ENCODE data around the gene AKAP4.

AKAP4 gene

DNA sequence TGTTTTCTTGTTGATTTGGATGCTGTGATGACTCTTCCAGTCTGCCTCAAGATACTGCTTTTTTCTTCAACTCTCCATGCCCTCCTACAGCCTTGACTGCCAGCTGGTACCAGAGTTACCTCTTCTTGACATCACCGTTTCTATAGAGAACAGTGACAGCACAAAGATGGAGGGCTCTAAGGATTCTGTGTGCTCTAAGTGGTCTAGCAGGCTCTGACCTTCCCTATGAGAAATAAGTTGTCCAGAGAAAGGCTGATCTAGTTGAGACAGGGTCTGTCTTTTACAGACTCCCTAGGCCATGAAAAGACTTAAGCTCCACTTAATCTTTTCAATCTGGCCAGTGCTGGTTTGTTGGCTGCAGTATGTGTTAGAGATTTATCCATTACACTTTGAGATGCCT, at the start of gene AKAP4:
Gene AKAP4 (minus strand): TSS at position 101 of the 400 bp plus-strand sequence. CDS start 118 bp downstream, outside the sequence.
- Histone ChIP-seq H2AFZ (ENCODE audit: low read length, unreplicated experiment) (no peak within 1 kb of the TSS), H3K4me3 (ENCODE audit: low read depth, low read length) (no peak within 1 kb of the TSS), H3K27ac (ENCODE audit: low read depth, low read length) (no peak within 1 kb of the TSS), H3K27me3 (ENCODE audit: insufficient read depth, low read length) (peaks cover 5% of the 10 kb centered on the region; the same call in 1 of the 2 replicates), H3K36me3 (ENCODE audit: insufficient read depth, low read length) (no peaks in the 10 kb centered on the region), H3K79me2 (ENCODE audit: control insufficient read depth, insufficient read depth, low read length, unreplicated experiment) (no peaks in the 10 kb centered on the region), H3K4me1 (ENCODE audit: control insufficient read depth, insufficient read depth, low read length, unreplicated experiment) (peaks cover 7% of the 10 kb centered on the region)

GRCh38 chrX:50211510-50211909, 10.7 kb upstream of the AKAP4 start:
- Histone ChIP-seq H3K27ac (ENCODE audit: low read depth, low read length) (no peak overlapping the region), H3K36me3 (ENCODE audit: insufficient read depth, low read length) (no peaks in the 10 kb centered on the region), H3K27me3 (ENCODE audit: insufficient read depth, low read length) (no peaks in the 10 kb centered on the region), H3K79me2 (ENCODE audit: control insufficient read depth, insufficient read depth, low read length, unreplicated experiment) (no peaks in the 10 kb centered on the region), H3K4me3 (ENCODE audit: low read depth, low read length) (no peak overlapping the region), H2AFZ (ENCODE audit: low read length, unreplicated experiment) (no peak overlapping the region), H3K4me1 (ENCODE audit: control insufficient read depth, insufficient read depth, low read length, unreplicated experiment) (no peaks in the 10 kb centered on the region)

DNA sequence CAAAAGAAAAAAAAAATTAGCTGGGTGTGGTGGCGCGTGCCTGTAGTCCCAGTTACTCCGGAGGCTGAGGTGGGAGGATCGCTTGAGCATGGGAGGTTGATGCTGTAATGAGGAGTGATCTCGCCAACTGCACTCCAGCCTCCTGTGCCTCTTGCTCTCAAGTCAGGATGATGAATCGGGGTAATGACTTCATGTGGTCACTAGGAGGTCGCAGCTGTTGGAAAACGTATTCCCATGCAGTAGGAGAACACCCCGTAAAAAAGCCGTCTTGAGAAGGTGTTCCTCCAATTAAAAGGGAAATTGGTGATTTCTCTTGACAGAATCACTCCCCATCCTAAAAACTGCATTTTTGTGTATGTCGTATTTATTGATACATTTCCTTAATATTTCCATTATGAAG, 5.9 kb upstream of the AKAP4 start:
- Histone ChIP-seq H2AFZ (ENCODE audit: low read length, unreplicated experiment) (no peak overlapping the region), H3K27ac (ENCODE audit: low read depth, low read length) (no peak overlapping the region), H3K36me3 (ENCODE audit: insufficient read depth, low read length) (no peaks in the 10 kb centered on the region), H3K79me2 (ENCODE audit: control insufficient read depth, insufficient read depth, low read length, unreplicated experiment) (no peaks in the 10 kb centered on the region), H3K4me1 (ENCODE audit: control insufficient read depth, insufficient read depth, low read length, unreplicated experiment) (peaks cover 7% of the 10 kb centered on the region), H3K4me3 (ENCODE audit: low read depth, low read length) (no peak overlapping the region), H3K27me3 (ENCODE audit: insufficient read depth, low read length) (no peaks in the 10 kb centered on the region)

DNA sequence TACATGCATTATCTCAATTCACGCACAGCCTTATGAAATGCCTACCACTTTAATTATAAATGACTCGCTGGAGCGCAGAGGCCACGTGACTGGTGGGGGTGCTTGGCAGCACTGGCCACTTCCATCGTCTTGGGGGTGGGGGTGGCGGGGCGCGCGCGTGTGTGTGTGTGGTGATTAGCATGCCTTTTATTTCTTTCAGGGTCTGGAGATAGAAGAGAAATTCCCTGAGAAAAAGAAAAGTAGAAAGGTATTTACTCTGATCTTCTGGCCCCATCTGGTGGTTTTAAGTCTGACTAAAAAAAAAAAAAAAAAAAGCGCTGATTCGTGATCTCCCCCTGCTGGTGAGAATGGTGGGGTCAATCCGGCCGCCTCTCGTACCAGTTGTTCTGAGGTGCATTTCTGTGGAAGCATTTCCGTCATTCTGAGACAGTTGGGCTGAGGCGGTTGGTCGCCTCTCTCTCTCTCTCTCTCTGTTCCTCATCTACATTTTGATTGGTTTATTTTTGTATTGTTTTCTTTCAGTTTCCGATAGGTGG, 3.6 kb upstream of the AKAP4 start, which contains the start of gene CCNB3:
Gene CCNB3 (plus strand): TSS at position 402 of the 536 bp plus-strand sequence. CDS start 80,399 bp downstream, outside the sequence.
- Histone ChIP-seq H3K79me2 (ENCODE audit: control insufficient read depth, insufficient read depth, low read length, unreplicated experiment) (no peaks in the 10 kb centered on the region), H3K27me3 (ENCODE audit: insufficient read depth, low read length) (no peaks in the 10 kb centered on the region), H2AFZ (ENCODE audit: low read length, unreplicated experiment) (peak within 1 kb of the TSS; percentile 84), H3K27ac (ENCODE audit: low read depth, low read length) (peak within 1 kb of the TSS; percentile 49; the same call in 1 of the 2 replicates), H3K4me1 (ENCODE audit: control insufficient read depth, insufficient read depth, low read length, unreplicated experiment) (peaks cover 7% of the 10 kb centered on the region), H3K4me3 (ENCODE audit: low read depth, low read length) (peak within 1 kb of the TSS; percentile 60), H3K36me3 (ENCODE audit: insufficient read depth, low read length) (no peaks in the 10 kb centered on the region)

GRCh38 chrX:50202539-50202938, 1.7 kb upstream of the AKAP4 start:
- peak overlapping the region; percentile 68 for H2AFZ ChIP-seq (ENCODE audit: low read length, unreplicated experiment)
- no peak overlapping the region for H3K4me3 ChIP-seq (ENCODE audit: low read depth, low read length)
- no peaks in the 10 kb centered on the region for H3K27me3 ChIP-seq (ENCODE audit: insufficient read depth, low read length)
- no peaks in the 10 kb centered on the region for H3K36me3 ChIP-seq (ENCODE audit: insufficient read depth, low read length)
- H3K27ac ChIP-seq (ENCODE audit: low read depth, low read length): peak overlapping the region; percentile 34; the same call in 1 of the 2 replicates
- H3K79me2 ChIP-seq (ENCODE audit: control insufficient read depth, insufficient read depth, low read length, unreplicated experiment): no peaks in the 10 kb centered on the region
- peaks cover 7% of the 10 kb centered on the region for H3K4me1 ChIP-seq (ENCODE audit: control insufficient read depth, insufficient read depth, low read length, unreplicated experiment)

DNA sequence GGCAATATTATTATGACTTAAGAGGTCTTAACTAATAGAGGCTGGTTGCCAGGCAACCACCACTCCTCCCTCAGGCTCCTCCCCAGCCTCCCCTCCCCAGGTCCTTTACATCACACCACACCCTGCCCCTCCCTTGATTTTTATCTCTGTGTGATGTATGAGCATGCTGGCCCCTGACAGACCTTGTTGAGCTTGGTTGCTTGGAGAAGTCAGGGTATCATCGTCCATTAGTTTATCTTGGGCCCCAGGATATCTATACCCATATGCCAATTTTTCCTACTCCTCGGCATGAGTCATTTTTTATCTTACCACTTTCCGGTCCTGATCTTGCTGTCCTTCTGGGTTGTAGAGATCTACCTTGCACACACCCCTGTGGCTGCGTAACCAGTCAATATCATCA, 2.5 kb downstream of the AKAP4 start:
- no peak overlapping the region for H3K4me3 ChIP-seq (ENCODE audit: low read depth, low read length)
- H3K4me1 ChIP-seq (ENCODE audit: control insufficient read depth, insufficient read depth, low read length, unreplicated experiment): peaks cover 7% of the 10 kb centered on the region

GRCh38 chrX:50188859-50189600, 11.8 kb downstream of the AKAP4 start:
- Histone ChIP-seq H3K4me1 (ENCODE audit: control insufficient read depth, insufficient read depth, low read length, unreplicated experiment) (no peaks in the 10 kb centered on the region), H3K79me2 (ENCODE audit: control insufficient read depth, insufficient read depth, low read length, unreplicated experiment) (no peaks in the 10 kb centered on the region), H3K27ac (ENCODE audit: low read depth, low read length) (no peak overlapping the region), H3K4me3 (ENCODE audit: low read depth, low read length) (no peak overlapping the region), H2AFZ (ENCODE audit: low read length, unreplicated experiment) (no peak overlapping the region), H3K27me3 (ENCODE audit: insufficient read depth, low read length) (peaks cover 9% of the 10 kb centered on the region), H3K36me3 (ENCODE audit: insufficient read depth, low read length) (no peaks in the 10 kb centered on the region)

More for the DNA sequence above, 2.5 kb downstream of the AKAP4 start:
- Histone ChIP-seq H2AFZ (ENCODE audit: low read length, unreplicated experiment) (no peak overlapping the region), H3K79me2 (ENCODE audit: control insufficient read depth, insufficient read depth, low read length, unreplicated experiment) (no peaks in the 10 kb centered on the region), H3K27me3 (ENCODE audit: insufficient read depth, low read length) (peaks cover 7% of the 10 kb centered on the region; the same call in 1 of the 2 replicates), H3K27ac (ENCODE audit: low read depth, low read length) (no peak overlapping the region), H3K36me3 (ENCODE audit: insufficient read depth, low read length) (no peaks in the 10 kb centered on the region)

GRCh38 chrX:50183891-50184290, 16.9 kb downstream of the AKAP4 start:
- Histone ChIP-seq H3K4me1 (ENCODE audit: control insufficient read depth, insufficient read depth, low read length, unreplicated experiment) (no peaks in the 10 kb centered on the region), H3K79me2 (ENCODE audit: control insufficient read depth, insufficient read depth, low read length, unreplicated experiment) (no peaks in the 10 kb centered on the region), H2AFZ (ENCODE audit: low read length, unreplicated experiment) (no peak overlapping the region), H3K27me3 (ENCODE audit: insufficient read depth, low read length) (peaks cover 9% of the 10 kb centered on the region), H3K27ac (ENCODE audit: low read depth, low read length) (no peak overlapping the region), H3K4me3 (ENCODE audit: low read depth, low read length) (no peak overlapping the region), H3K36me3 (ENCODE audit: insufficient read depth, low read length) (no peaks in the 10 kb centered on the region)

DNA sequence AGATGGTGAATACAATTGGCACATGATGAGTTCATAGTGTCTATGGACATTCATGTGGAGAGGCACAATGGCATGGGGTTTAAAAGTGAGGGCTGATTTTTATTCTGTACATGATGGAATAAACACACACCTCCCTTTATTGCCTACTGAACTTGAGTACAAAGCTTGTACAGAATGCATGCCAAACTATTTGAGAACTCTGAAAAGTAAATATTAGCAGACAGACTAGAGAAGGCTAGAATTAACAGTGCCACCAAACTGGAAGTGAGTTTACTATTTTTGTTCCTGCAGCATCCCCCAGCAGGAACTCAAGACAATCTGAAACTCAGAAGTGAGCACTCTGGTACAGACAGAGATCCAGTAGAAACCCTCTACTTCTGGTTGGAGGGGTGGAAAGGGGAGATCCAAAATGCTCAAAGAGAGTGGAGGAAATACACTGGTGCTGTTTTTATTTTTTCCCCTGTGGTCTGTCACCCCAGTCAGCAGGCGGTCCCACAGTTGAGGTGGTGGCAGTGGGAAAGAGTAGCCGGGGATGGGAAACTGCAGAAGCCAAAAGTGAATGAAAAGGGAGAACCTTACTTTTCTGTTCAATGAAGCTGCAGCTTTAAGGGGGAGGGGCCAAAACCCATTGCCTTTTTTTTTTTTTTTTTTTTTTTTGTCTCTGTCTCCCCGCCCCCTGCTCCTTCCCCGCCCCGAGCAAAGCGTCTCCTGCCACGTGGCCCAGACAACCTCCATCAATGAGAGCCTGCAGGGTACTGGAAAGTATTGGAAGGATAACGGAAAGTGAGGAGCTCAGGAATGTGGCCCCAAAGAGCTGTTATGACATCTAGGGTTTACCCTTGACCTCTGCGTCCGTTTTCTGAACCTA, 20.5 kb downstream of the AKAP4 start:
- Histone ChIP-seq H3K36me3 (ENCODE audit: insufficient read depth, low read length) (no peaks in the 10 kb centered on the region), H3K4me3 (ENCODE audit: low read depth, low read length) (no peak overlapping the region), H3K79me2 (ENCODE audit: control insufficient read depth, insufficient read depth, low read length, unreplicated experiment) (no peaks in the 10 kb centered on the region), H3K27ac (ENCODE audit: low read depth, low read length) (no peak overlapping the region), H2AFZ (ENCODE audit: low read length, unreplicated experiment) (no peak overlapping the region), H3K27me3 (ENCODE audit: insufficient read depth, low read length) (peaks cover 3% of the 10 kb centered on the region; the same call in 1 of the 2 replicates), H3K4me1 (ENCODE audit: control insufficient read depth, insufficient read depth, low read length, unreplicated experiment) (no peaks in the 10 kb centered on the region)

- Histone ChIP-seq H3K4me3 (ENCODE audit: low read depth, low read length) (no peak overlapping the region), H3K27ac (ENCODE audit: low read depth, low read length) (no peak overlapping the region), H3K79me2 (ENCODE audit: control insufficient read depth, insufficient read depth, low read length, unreplicated experiment) (no peaks in the 10 kb centered on the region), H3K4me1 (ENCODE audit: control insufficient read depth, insufficient read depth, low read length, unreplicated experiment) (no peaks in the 10 kb centered on the region), H3K27me3 (ENCODE audit: insufficient read depth, low read length) (no peaks in the 10 kb centered on the region), H3K36me3 (ENCODE audit: insufficient read depth, low read length) (no peaks in the 10 kb centered on the region), H2AFZ (ENCODE audit: low read length, unreplicated experiment) (no peak overlapping the region)
Measured at GRCh38 chrX:50169717-50170116, 31.1 kb downstream of the AKAP4 start.
